ENCODE measurements around the gene DENND1B. TPM values are rescaled to one million over a fixed set of nuclear protein-coding genes. Genes with fewer than 3 reads are reported as not detected.

DENND1B gene
- total and polyA plus RNA-seq, 9 of the 15 experiments (the other 6 are each of a cell fraction or from before 2014, with no cell fraction given): 2.1 to 12.1 (median 7.5) TPM

- BruUV-seq (replicated peaks): no TSS peak
- Histone ChIP-seq H3K4me3 (no peak overlapping the region), H3K79me2 (ENCODE audit: control insufficient read depth, insufficient read depth, low read length) (no peaks in the 10 kb centered on the region; the same call in 2 of the 3 replicates), H3K4me1 (replicated peaks in 1 of 2; ENCODE audit: control insufficient read depth in 2 of 2, insufficient read depth in 2 of 2, low read length in 2 of 2) (peaks cover 0 to 2% of the 10 kb centered on the region in 2 experiments; a peak in 1 of 5 replicates), H3K9ac (ENCODE audit: insufficient read depth in 1 of 2, low read depth in 2 of 2, low read length in 2 of 2) (no peak overlapping the region), H4K20me1 (replicated peaks; ENCODE audit: control insufficient read depth, insufficient read depth, low read length) (no peaks in the 10 kb centered on the region), H3K9me1 (ENCODE audit: control insufficient read depth, insufficient read depth, low read length) (no peaks in the 10 kb centered on the region), H3K4me2 (ENCODE audit: insufficient read depth, low read length) (peak overlapping the region; percentile 19; the same call in 1 of the 2 replicates), H3K27ac (ENCODE audit: extremely low read depth, low read depth, low read length) (peak overlapping the region; percentile 7; the same call in 1 of the 3 replicates), H3K9me3 (replicated peaks; ENCODE audit: control insufficient read depth, insufficient read depth, low read depth, low read length) (no peaks in the 10 kb centered on the region), H2AFZ (ENCODE audit: low read depth, low read length) (no peak overlapping the region), H3K36me3 (ENCODE audit: control insufficient read depth, insufficient read depth, low read length) (no peaks in the 10 kb centered on the region; the same call in 2 of the 3 replicates), H3K27me3 (ENCODE audit: control insufficient read depth in 2 of 2, insufficient read depth in 2 of 2, low read length in 2 of 2) (no peaks in the 10 kb centered on the region)
- ATAC-seq (peak; percentile 53), DNase-seq (ENCODE audit: extremely low read depth in 1 of 4, low spot score in 3 of 4) (no peak), FAIRE-seq (no peak)
- CTCF ChIA-PET (ENCODE audit: low intra/inter-chr PET ratio): no interaction called here
- 28% methylated on average over 2 of the region's 2 CpGs for WGBS (ENCODE audit: insufficient coverage, low coverage, missing lambda C conversion rate)
- in situ Hi-C loops (cut with MboI) (no loop called here), intact Hi-C loops (cut with micrococcal nuclease) (no loop called here)
- POLR2A ChIA-PET: no interaction called here
- TF ChIP-seq ARID1B (IDR thresholded peaks at IDR 0.05) (peak; percentile 61), ZNF324 (CRISPR knock-in tag; IDR thresholded peaks at IDR 0.05) (no peak), HINFP (tag; conservative IDR thresholded peaks at IDR 0.05; ENCODE audit: low read depth) (no peak), POLR2H (tag; IDR thresholded peaks at IDR 0.05; ENCODE audit: low read depth) (no peak), ZC3H8 (IDR thresholded peaks at IDR 0.05) (no peak), FOXK2 (conservative IDR thresholded peaks at IDR 0.05 in 1 of 2, IDR thresholded peaks at IDR 0.05 in 1 of 2; ENCODE audit: low read depth in 2 of 2) (no peak), HCFC1 (IDR thresholded peaks at IDR 0.05; ENCODE audit: low read depth, low read length) (no peak), ZNF699 (CRISPR knock-in tag; IDR thresholded peaks at IDR 0.05; ENCODE audit: insufficient replicate concordance) (no peak), CBFA2T3 (IDR thresholded peaks at IDR 0.05) (peak; percentile 52), ZNF143 (CRISPR knock-in tag; IDR thresholded peaks at IDR 0.05) (no peak), CHAMP1 (IDR thresholded peaks at IDR 0.05) (peak; percentile 31; the same call in 1 of the 2 replicates), ZNF639 (CRISPR knock-in tag; conservative IDR thresholded peaks at IDR 0.05 in 1 of 2, IDR thresholded peaks at IDR 0.05 in 1 of 2) (no peak), FOXM1 (IDR thresholded peaks at IDR 0.05; ENCODE audit: low read depth) (no peak), FOXM1 (CRISPR knock-in tag; IDR thresholded peaks at IDR 0.05; ENCODE audit: low read depth) (no peak), WHSC1 (IDR thresholded peaks at IDR 0.05; ENCODE audit: low read length) (no peak), TEAD1 (CRISPR knock-in tag; IDR thresholded peaks at IDR 0.05) (no peak), TAL1 (IDR thresholded peaks at IDR 0.05) (peak; percentile 27; the same call in 1 of the 2 replicates)
- TF ChIP-seq, protein P1, sequence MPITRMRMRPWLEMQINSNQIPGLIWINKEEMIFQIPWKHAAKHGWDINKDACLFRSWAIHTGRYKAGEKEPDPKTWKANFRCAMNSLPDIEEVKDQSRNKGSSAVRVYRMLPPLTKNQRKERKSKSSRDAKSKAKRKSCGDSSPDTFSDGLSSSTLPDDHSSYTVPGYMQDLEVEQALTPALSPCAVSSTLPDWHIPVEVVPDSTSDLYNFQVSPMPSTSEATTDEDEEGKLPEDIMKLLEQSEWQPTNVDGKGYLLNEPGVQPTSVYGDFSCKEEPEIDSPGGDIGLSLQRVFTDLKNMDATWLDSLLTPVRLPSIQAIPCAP (CRISPR knock-in tag; IDR thresholded peaks at IDR 0.05; ENCODE audit: borderline replicate concordance): no peak
Measured at GRCh38 chr1:197732187-197732586, 43.1 kb downstream of the DENND1B start.
